HG03378 (cell line): ENCODE measurements around the gene GAL3ST3.
"Not testable (repeated sequence)": the region's sequence is repeated elsewhere in the genome, so short reads cannot be mapped to it uniquely, and the experiment has no call there.

ENCODE experiments used
- ATAC-seq: cut with Tn5 transposase; IDR thresholded peaks from one replicate; pipeline ENCODE4 v1.9.1; 2021; ENCODE audit warnings: mild to moderate bottlenecking, moderate library complexity; ENCODE audit not compliant: unreplicated experiment

The GAL3ST3 gene

GRCh38 chr11:66014804-66015453 lies 34.0 kb downstream of the GAL3ST3 start:
- ATAC-seq, result no peak

GRCh38 chr11:66013762-66014100 lies 35.2 kb downstream of the GAL3ST3 start:
- no peak for ATAC-seq

- ATAC-seq, result no peak
Observed at GRCh38 chr11:66012946-66013761, 35.8 kb downstream of the GAL3ST3 start.

GRCh38 chr11:66012371-66012945 lies 36.5 kb downstream of the GAL3ST3 start:
- no peak for ATAC-seq

GRCh38 chr11:66011785-66012303 lies 37.1 kb downstream of the GAL3ST3 start, which contains the start of gene CST6:
TSS of gene CST6 (plus strand) at chr11:66012008. CDS start at chr11:66012045, 37 bp downstream.
- no peak for ATAC-seq

- ATAC-seq, result no peak
Observed at GRCh38 chr11:66011239-66011784, 37.6 kb downstream of the GAL3ST3 start.

GRCh38 chr11:66010036-66010435 lies 38.9 kb downstream of the GAL3ST3 start:
- not testable (repeated sequence) for ATAC-seq

GRCh38 chr11:66008468-66009101 lies 40.4 kb downstream of the GAL3ST3 start:
- ATAC-seq, result no peak

- no peak for ATAC-seq
Observed at GRCh38 chr11:66008095-66008467, 40.9 kb downstream of the GAL3ST3 start.

- no peak for ATAC-seq
Observed at GRCh38 chr11:66007201-66007634, 41.7 kb downstream of the GAL3ST3 start.

GRCh38 chr11:66006891-66007176 lies 42.1 kb downstream of the GAL3ST3 start:
- ATAC-seq, result no peak

- ATAC-seq, result no peak
Observed at GRCh38 chr11:66006134-66006890, 42.6 kb downstream of the GAL3ST3 start.

GRCh38 chr11:66004186-66004585 lies 44.8 kb downstream of the GAL3ST3 start:
- ATAC-seq, result no peak

GRCh38 chr11:66003291-66003690 lies 45.7 kb downstream of the GAL3ST3 start:
- ATAC-seq, result no peak

- peak; percentile 27 for ATAC-seq
Observed at GRCh38 chr11:66002648-66003225, 46.2 kb downstream of the GAL3ST3 start.

GRCh38 chr11:66001942-66002647 lies 46.9 kb downstream of the GAL3ST3 start, which contains the start of the genes BANF1 and EIF1AD:
TSS of gene BANF1 (plus strand) at chr11:66002503. CDS start at chr11:66003251, 748 bp downstream.
TSS of gene EIF1AD (minus strand) at chr11:66002157. CDS start at chr11:66000389, 1,768 bp downstream.
- peak; percentile 71 for ATAC-seq

GRCh38 chr11:65997286-65997685 lies 51.7 kb downstream of the GAL3ST3 start:
- no peak for ATAC-seq

- no peak for ATAC-seq
Observed at GRCh38 chr11:65992056-65992455, 56.9 kb downstream of the GAL3ST3 start.
